GM21529 (cell line): Measurements from ENCODE around the gene EMSY.
"Not testable (repeated sequence)": the region's sequence is repeated elsewhere in the genome, so short reads cannot be mapped to it uniquely, and the experiment has no call there.

ENCODE experiments used
- ATAC-seq: cut with Tn5 transposase; IDR thresholded peaks from one replicate; pipeline ENCODE4 v1.9.1; 2021; ENCODE audit not compliant: unreplicated experiment

The EMSY gene, protein sequence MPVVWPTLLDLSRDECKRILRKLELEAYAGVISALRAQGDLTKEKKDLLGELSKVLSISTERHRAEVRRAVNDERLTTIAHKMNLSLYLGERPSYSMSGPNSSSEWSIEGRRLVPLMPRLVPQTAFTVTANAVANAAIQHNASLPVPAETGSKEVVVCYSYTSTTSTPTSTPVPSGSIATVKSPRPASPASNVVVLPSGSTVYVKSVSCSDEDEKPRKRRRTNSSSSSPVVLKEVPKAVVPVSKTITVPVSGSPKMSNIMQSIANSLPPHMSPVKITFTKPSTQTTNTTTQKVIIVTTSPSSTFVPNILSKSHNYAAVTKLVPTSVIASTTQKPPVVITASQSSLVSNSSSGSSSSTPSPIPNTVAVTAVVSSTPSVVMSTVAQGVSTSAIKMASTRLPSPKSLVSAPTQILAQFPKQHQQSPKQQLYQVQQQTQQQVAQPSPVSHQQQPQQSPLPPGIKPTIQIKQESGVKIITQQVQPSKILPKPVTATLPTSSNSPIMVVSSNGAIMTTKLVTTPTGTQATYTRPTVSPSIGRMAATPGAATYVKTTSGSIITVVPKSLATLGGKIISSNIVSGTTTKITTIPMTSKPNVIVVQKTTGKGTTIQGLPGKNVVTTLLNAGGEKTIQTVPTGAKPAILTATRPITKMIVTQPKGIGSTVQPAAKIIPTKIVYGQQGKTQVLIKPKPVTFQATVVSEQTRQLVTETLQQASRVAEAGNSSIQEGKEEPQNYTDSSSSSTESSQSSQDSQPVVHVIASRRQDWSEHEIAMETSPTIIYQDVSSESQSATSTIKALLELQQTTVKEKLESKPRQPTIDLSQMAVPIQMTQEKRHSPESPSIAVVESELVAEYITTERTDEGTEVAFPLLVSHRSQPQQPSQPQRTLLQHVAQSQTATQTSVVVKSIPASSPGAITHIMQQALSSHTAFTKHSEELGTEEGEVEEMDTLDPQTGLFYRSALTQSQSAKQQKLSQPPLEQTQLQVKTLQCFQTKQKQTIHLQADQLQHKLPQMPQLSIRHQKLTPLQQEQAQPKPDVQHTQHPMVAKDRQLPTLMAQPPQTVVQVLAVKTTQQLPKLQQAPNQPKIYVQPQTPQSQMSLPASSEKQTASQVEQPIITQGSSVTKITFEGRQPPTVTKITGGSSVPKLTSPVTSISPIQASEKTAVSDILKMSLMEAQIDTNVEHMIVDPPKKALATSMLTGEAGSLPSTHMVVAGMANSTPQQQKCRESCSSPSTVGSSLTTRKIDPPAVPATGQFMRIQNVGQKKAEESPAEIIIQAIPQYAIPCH (N-terminal part only)

DNA sequence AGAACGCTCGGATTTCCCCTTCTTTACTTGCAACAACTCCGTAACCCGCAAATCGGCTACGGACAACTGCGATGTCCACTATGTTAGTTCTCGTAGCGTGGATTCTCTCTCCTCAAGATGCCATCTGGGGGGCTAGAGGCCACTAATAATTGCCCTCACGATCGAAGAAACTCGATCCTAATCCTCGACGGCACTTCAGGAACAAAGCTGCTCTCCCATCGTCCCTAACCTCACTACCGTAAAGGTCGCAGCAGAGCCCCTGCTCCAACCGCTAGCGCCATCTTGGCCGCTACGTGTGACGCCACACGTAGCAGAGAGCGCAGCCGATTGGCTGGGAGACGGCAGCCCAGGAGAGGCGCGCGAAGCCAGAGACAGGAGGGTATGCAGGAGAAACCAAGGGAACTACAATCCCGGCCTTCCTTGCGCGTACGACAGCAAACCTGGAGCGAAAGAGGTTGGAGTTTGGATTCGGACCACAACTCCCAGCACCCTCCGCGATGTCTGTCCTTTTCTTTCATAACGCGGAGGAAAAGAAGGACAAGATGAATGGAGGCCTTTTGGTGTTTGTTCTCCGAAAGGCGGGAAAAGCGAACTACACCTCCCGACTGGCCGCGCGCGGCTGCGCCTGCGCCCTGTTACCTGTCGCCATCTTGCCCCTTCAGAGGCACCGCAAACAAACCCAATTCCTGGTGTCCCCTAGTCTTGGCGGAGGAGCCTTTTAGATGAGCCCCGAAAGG, at the start of gene EMSY:
Gene EMSY (plus strand): TSS at position 635 of the 737 bp plus-strand sequence. CDS start 1,921 bp downstream, outside the sequence.
- ATAC-seq, result peak; percentile 93

DNA sequence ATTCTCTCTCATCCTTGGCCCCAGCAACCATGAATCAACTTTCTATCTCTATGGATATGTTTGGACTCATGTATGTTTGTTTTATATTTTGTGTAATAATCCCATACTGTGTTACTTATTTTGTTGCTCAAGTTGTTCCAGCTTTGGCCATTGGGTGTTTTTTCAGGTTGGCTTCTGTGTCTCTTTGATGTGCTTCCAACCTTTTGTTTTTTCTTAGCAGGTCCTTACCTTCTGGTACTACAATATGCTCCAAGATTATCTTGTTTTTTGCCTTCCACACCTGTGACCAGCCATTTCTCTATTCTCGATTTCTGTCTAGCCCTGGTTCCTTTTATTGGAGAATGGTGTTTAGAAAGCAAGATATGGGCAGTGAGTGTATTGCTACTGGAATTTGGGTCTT, 49.5 kb upstream of the EMSY start:
- ATAC-seq, result no peak

DNA sequence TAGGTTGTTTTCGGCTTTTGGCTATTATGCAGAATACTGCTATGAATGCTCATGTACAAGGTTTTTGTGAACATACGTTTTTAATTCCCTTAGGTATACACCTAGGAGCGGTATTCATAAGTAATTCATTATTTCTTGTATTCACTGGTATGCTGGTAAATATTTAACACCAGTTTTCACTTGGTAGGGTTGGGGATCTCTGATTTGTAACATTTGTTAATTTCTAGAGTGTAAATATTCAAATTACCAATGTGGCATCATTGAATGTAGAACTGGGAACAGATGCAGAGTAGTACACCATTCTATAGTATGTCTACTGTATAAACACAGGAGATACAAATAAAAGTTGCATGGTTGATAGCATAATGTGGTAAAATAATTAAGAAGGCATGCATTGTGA, 47.4 kb upstream of the EMSY start:
- ATAC-seq, result no peak

- ATAC-seq, result no peak
Observed at GRCh38 chr11:76400967-76401366, 43.9 kb upstream of the EMSY start.

GRCh38 chr11:76401484-76401883, 43.3 kb upstream of the EMSY start:
- not testable (repeated sequence) for ATAC-seq

DNA sequence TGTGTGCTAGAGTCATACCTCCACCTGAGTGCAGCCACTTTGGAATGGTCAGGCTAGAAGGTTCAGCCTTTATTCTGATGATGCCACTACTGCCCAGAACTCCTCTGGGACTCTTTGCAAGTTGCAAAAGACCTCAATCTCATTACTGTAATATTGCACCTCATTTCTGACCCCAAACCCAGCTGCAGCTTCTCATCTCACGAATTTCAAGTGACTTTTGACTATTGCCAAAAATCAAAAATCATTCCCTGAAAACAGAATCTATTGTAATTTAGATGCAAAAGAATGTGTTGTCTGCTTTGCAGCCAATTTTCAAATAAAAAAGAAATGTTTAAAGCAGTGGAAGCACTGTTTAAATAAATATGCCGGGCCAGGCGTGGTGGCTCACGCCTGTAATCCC, 38.5 kb upstream of the EMSY start:
- no peak for ATAC-seq

GRCh38 chr11:76408171-76408965, 36.5 kb upstream of the EMSY start:
- ATAC-seq, result no peak

DNA sequence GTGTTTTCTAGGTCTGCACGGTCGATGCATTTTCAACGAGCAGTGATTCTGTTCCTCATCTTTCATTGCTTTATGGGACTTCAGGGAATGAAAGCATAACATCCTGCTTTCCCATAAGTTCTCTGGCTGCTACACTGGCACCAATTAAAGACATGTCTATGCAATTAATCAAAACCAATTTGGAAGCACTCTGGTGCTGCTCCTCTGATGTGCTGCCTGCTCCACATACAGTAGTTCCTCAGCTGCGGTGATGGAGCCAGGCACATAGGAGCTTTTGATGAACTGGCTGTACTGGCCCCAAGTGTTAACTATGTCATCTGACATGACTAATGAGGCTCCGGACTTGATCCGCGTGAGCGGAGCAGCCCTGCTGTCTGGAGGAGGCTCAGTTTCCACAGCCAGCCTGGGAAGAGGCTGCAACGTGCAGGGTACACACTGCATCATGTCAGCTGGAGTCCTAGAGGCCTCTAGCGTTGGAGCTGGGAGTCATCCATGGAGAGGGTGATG, 33.9 kb upstream of the EMSY start:
- ATAC-seq, result no peak

- ATAC-seq, result no peak
Observed at GRCh38 chr11:76415073-76415472, 29.7 kb upstream of the EMSY start.

DNA sequence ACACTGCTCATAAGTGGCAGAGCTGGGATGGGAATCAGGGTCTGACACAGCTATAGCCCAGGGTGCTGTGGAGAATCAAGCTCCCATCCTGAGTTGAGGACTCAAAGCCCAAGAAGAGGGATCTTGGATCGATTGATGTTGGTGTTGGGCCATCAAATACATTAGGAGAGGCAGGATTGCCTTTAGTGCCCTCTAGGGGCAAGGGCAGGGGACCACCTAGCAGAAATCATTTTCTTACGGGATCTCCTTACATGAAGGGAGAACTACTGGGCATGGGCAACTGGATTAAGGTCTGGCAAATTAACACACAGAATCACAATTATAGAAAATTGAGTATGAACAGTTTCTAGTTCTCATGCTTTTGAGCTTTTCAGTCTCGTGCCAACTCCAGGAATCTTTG, 24.9 kb upstream of the EMSY start:
- ATAC-seq, result no peak

- ATAC-seq, result peak; percentile 78
Observed at GRCh38 chr11:76424379-76424778, 20.4 kb upstream of the EMSY start.

- no peak for ATAC-seq
Observed at GRCh38 chr11:76424891-76425290, 19.9 kb upstream of the EMSY start.

DNA sequence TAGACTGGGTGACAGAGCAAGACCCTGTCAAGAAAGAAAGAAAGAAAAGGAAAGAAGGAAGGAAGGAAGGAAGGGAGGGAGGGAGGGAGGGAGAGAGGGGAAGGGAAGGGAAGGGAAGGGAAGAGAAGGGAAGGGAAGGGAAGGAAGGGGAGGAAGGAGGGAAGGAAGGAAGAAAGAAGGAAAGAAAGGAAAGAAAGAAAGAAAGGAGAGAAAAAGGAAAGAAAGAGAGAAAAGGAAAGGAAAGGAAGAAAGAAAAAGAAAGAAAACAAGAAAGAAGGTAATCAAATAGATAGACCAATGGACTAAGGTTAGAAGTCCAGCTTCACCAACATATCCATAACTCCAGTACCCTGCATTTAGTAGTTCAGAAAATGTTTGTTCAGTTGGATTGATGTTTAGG, 18.2 kb upstream of the EMSY start:
- ATAC-seq, result no peak

DNA sequence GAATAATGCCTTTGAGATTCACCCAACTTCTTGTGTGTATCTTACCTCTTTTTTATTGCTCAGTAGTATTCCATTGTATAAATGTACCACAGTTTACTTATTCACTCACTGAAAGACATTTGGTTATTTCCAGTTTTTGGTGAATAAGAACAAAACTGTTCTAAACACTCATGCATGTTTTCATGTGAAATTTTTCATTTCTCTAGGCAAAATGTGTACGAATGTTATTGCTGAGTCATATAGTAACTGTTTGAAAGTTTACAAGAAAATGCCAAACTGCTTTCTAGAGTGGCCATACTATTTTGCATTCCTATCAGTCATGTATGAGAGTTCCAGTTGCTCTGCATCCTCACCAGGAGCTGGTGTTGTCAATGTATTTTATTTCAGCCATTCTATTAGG, 8.8 kb upstream of the EMSY start:
- no peak for ATAC-seq

DNA sequence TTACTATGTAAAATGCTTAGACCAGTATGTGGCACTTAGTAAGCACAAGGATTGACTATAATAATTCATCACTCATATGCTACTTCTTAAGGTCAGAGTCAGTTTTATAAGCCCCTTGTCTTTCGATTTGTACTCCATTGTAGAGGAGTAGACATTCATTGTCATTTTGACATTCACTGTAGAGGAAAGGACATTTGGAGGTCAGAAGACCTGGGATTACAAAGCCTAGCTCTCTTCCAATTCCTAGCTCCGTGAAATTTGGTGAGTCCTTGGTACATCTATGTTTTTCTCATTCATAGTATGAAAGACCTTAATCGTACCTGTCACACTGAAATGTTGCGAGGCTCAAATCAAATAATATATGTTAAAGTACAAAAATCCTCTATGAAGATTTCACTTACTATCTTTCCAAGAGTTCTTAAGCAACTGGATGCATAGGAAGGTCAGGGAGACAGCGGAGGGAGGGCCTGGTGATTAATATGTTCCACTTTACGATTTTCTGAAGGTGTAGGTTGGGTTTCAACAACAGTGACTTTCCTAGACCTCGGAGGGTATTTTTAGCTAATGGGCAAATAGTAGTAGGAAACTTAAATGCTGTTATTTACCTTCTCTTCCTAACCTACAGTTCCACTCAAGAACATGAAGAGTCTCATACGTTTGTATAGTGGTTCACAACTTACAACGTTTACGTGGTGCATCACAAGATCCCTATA, 1.4 kb upstream of the EMSY start:
- ATAC-seq, result no peak

DNA sequence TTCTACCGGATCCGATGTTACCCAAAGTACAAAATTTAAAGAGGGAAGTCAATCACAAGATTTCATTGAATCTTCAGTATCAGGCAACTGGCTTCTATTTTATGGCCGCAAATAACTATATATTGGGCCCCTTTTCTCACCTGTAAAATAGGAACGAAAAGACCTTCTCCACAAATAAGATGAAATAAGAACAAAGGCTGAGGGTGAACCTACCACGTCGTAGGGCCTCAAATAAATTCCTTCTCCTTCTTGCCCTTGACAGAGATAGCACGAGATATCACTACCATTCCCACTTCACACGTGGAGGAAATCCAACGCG, 794 bp upstream of the EMSY start:
- no peak for ATAC-seq

- ATAC-seq, result peak; percentile 30
Observed at GRCh38 chr11:76445121-76446084, 585 bp downstream of the EMSY start.

DNA sequence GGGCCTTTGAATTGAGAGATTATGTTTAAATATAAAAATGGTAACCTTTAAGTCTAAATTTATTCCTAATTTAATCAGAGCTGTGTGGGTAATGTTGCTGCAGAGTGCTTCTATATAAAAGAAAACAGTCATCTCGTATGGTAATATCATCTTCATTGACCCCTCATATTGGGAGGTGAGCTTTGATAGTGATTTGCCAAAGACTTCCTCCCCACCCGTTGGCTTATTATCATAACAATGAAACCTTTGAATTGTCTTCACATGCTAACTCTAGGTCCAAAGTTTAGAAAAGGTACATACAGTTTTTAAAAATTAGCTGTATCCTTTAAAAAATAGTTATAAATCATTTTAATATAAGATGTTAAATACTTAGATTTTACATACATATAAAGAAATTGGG, 3.7 kb downstream of the EMSY start:
- ATAC-seq, result no peak
